IPS-18c (cell line): Measurements from ENCODE around the gene ITPKB.
"Not testable (repeated sequence)": the region's sequence is repeated elsewhere in the genome, so short reads cannot be mapped to it uniquely, and the experiment has no call there.

Source experiments
- H3K4me3 ChIP-seq: 2 replicates; pipeline ENCODE4 v1.7.0; 2013; ENCODE audit warnings: low read depth, mild to moderate bottlenecking, low read length, moderate library complexity; ENCODE audit not compliant: insufficient read depth
- H3K9me3 ChIP-seq: one replicate; pipeline ENCODE4 v1.6.1; 2013; ENCODE audit warnings: mild to moderate bottlenecking, low read length, moderate library complexity; ENCODE audit not compliant: control insufficient read depth, insufficient read depth

ITPKB gene

DNA sequence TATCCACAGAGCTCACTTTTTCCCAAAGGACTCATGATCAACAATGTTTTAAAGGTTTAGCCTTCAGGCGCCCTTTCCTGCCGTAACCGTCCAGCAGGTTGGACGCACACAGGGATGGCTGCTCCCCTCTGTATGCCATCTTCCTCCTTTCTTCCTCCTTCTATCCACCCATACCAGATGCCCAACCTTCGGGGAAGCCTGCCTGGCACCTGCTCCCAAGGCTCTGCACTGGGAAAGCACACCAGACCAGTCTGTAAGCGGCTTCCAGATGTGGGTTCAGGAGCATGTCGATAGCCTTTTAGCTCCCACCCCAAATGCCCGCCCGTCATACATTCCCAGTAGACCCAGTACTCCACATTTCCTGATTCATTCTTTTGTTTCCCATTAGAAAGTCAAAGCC is 137.6 kb downstream of the ITPKB start:
- Histone ChIP-seq H3K9me3 (no peaks in the 10 kb centered on the region), H3K4me3 (no peak overlapping the region)

DNA sequence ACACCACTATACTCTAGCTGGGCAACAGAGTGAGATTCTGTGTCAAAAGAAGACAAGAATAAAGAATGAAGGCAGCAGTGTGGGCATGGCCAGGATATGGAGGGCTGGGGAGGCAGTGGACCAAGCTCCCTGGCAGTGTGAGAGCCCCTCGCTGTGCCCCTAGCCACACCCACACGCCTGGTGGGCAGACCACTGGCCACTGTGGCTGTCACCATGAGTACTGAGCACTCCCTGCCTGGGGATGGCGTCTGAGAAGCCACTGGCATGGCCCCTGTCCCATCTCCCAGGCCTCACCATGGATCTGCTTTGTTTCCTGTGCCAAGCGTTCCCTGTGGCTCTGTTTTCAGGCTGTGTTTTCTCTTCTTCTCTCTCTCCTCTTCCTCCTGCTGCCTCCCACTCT is 138.8 kb downstream of the ITPKB start:
- Histone ChIP-seq H3K4me3 (no peak overlapping the region), H3K9me3 (peaks cover 2% of the 10 kb centered on the region)

DNA sequence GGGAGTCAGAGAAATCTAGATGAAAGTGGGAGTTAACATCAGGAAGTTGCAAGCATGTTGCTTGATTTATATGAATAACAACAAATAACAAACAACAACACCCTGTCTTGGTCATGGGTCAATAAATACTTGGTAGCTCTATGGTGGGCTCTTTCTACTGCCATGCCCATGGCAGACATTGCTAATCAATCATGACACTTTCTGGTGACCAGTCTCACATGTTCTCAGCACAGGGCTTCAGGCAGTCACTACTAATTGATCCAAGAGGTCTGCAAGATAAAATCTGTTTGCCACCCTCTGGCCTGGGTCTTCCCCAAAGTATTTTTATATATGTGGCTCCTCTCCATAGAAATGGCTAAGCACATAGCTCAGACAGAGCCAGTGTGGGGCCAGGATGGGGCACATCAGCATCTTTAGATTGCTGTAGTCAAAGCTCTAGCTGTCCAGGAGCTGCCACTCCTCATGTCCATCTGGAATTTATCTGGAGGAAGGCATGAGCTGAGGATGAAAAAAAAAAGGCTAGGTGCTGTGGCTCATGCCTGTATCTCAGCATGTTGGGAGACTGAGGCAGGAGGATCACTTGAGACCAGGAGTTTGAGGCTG is 139.3 kb downstream of the ITPKB start:
- no peak overlapping the region for H3K4me3 ChIP-seq
- H3K9me3 ChIP-seq, result peaks cover 3% of the 10 kb centered on the region

DNA sequence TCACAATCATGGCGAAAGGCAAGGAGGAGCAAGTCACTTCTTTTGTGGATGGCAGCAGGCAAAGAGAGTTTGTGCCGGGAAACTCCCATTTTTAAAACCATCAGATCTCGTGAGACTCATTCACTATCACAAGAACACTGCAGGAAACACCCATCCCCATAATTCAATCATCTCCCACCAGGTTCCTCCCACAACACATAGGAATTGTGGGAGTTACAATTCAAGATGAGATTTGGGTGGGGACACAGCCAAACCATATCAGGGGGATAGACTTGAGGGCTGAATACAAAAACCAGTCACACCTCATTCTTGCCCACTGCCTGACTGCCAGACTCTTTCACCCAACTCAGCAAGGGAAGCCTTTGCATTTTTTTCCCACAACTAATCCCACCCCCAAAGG is 140.1 kb downstream of the ITPKB start:
- not testable (repeated sequence) for H3K9me3 ChIP-seq, H3K4me3 ChIP-seq

DNA sequence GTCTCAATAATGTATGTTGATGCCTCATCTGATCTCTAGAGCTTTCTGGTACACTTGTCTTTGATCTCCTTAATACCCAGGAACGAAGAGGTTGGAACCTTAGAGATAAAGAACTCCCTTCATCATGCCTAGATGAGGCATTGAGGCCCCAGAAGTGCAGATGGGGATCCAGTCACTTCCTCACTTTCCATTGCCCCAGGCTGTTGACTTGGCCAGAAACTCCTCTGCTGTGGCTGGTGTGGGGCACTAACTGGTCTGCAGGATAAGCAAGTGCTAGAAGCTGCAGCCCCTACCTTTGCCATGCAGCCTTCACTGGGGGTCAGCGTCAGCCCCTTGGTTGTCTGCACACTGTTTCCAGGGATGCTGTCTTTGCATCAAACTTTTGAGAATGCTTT is 140.6 kb downstream of the ITPKB start:
- H3K4me3 ChIP-seq, result no peak overlapping the region
- peaks cover 3% of the 10 kb centered on the region for H3K9me3 ChIP-seq

DNA sequence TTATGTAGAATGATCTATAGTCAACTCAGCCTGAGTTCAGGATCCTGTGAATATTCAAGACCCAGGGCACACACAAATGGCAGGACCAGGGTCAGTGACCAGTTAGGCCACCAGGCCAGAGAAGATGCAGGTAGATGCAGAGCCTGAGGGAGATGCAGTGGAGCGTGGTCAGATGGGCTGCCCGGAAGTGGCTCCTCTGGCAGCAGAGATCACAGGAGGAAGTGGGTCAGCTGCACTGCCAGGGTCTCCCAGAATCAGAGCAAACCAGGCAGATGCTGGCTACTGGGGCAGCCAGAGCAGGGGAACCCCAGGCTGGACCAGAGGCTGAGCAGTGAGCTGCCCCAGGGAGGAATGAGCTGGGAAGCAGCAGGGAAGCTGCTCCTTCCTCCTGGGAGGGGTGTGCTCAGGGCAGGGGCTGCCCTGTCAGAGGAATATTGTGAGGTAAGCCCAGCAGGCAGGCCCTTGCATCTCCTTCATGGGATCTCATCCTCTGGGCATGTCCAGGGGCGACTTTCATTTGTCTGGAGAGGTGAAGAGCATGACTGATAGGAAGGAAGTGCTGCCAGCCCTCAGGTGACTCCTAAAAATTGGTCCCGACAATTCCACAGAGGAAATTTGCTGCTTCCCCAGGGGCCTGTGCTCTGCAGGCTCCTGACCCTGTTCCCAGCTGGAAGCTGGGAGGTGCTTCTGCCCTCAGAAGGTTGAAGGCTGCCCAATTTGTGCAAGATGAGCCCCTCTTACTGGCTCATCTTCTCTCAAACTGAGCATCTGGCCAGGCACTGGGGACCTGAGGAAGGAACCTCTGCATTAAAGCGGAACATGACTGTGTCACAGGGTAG is 141.2 kb downstream of the ITPKB start:
- H3K9me3 ChIP-seq, result peaks cover 3% of the 10 kb centered on the region
- no peak overlapping the region for H3K4me3 ChIP-seq

DNA sequence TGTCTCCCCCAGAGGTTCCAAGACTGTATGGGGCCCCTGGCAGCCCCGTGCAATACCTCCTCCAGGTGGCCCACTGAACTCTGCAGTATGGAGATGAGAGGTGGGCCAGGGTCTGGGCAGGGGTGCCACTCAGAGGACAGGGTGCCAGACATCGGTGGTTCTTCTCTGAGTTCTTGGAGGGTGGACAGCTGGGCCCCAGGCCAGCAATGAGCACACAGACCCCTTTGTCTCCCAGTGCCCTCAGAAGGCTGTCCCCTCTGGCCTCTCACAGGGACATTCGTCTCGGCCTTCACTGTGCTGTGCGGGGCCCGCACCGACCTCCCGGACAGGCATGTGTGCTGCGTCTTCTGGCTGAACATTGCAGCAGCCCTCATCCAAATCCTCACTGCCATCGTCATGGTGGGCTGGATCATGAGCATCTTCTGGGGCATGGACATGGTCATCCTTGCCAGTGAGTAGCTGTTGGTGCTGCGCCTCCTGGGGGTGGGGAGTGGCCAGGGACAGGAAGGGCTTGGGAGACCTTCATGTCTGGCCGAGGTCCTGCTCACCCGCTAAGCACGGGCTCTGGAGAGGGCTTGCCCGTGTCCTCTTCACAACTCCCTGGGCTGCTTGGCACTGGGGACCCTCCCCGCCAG is 142.4 kb downstream of the ITPKB start:
- Histone ChIP-seq H3K9me3 (peaks cover 3% of the 10 kb centered on the region), H3K4me3 (no peak overlapping the region)

DNA sequence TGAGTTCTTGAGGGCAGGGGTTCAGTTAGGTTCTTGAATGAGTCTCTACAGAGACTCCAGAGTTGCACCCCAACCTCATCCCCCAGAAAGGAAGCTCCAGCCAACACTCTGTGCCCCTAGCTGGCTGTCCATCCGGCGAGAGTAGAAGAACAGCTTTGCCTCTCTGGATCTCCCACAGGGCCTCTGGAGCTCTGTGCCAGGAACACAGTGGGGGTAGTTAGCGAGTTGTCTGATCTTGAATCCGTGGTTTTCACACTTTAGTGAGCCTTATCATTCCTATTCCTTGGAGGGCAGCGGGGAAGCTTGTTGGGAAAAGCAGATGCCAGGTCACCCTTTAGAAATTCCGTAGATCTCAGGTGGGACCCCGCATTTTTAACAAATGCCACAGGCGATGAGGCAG is 145.5 kb downstream of the ITPKB start:
- peaks cover 3% of the 10 kb centered on the region for H3K9me3 ChIP-seq
- H3K4me3 ChIP-seq, result no peak overlapping the region

DNA sequence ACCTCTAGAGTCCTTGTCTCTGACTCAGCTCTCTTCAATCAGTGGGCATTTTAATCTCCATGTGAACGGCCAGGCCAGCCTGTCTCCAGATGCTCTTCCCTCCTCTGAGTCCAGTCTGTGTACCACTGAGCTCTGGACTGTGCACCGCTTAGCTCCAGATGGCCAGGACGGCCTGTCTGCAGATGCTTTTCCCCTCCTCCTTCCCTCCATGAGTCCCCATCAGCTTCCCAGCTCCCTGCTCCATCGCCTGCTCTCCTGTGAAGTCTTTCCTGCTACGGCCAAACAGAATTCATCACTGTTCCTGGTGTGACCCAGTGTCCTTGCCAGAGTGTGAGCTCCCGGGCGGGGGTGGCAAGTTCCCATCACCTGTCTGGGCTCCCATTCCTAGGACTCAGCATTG is 148.5 kb downstream of the ITPKB start:
- no peak overlapping the region for H3K4me3 ChIP-seq
- H3K9me3 ChIP-seq, result peaks cover 3% of the 10 kb centered on the region

DNA sequence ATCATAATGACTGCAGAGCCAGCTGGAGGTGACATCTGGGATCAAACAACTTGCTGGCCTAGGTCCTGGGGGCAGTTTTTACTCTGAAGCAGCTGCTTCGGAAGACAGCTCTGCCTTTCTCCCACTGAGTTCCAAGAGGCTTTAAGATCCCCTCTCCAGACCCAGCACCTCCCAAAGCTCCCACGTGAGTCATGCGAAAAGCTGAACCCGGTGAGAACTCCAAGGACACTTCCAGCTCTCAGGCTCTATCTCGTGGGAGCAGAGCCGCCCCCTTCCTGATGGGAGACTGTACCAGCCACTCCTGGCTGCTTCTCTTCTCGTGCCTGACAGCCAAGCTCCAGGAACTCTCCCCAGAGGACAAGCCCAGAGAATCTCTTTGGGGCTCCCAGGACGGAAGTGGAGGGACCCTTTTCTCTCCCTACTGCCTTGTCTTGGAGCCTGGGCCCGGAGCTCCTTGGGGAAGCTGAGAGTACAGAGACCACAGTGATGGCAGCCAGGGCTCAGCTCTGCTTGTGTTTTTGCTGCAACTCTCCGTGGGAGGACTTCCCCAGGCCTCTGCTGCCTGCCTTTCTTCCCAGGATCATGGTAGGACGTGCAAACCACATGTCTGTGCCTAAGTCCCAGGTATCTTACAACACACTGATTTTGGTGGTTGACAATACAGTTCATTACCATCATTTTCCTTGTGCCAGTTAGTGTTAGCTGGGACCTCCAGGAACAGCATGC is 149.9 kb downstream of the ITPKB start:
- Histone ChIP-seq H3K9me3 (no peaks in the 10 kb centered on the region), H3K4me3 (no peak overlapping the region)

DNA sequence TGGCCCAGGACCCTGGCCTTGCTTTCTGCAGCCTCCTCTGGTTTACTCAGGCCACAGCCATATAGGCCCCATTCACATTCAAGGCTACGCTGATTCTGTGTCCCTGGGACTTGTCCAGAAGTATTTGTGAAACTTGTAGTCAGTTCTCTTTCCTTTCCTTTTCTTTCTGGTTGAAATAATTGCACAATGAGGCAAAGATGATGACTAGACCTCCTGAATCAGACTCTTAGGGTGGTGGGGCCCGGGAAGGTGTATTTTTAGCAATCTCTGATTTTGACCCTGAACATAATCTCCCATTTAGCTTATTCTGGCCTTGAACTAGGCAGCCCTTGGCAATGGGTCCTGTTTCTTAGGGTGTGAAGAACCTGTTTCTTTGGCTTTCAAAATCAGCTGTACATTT is 150.6 kb downstream of the ITPKB start:
- no peak overlapping the region for H3K4me3 ChIP-seq
- no peaks in the 10 kb centered on the region for H3K9me3 ChIP-seq

DNA sequence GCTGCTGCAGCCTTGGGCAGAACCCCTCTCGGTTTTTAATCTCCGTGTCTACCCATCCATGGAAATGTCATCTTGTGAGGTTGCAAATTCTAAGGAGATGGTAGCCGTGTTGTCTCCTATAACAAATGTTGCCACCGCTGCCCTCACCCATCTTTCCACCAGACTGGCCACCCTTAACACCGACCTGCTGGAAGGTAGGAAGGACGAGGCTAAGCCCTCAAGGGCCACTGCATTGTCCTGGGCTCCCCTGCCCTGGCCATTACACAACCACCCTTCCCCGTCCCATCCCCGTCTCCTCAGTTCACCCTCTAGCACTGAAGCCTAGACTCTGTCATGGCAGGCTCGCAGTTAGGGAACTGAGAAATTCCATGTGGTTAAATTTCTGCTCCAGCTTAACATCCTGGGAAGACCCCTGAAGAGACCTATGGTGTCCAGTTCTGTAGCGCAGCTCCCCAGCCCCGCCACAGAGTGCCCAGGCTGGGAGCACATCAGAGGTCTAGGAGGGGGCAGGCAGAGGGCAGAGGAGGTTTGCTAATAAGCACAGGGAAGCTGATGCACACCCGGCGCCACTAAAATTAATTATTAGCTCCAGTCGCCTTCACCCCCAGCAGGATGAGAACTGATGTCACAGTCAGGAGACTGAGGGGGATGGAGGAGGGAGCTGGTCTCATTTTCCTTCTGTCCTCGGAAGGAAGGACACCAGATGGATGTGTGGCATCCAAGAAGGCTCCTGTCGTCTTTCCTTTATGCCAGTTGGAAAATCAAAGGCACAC is 152.2 kb downstream of the ITPKB start:
- no peaks in the 10 kb centered on the region for H3K9me3 ChIP-seq
- no peak overlapping the region for H3K4me3 ChIP-seq

DNA sequence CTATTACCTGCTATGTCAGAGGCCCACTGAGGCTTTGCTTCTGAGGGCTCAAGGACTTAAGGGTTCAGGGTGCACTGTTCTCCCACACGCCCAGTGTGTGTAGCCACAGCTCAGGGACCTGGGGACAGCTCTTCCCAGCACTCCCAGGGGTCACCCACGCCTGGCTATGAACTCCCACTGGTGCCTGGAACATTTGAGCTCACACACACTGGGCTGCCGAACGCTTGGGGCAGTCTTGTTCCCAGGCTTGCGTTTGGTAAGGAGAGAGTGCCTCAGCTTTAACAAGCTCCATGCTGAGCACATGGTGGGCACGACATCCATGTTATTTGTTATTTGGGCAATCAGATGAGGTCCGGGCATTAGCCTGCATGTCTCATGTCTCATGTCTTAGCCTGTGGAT is 153.0 kb downstream of the ITPKB start:
- H3K4me3 ChIP-seq, result no peak overlapping the region

DNA sequence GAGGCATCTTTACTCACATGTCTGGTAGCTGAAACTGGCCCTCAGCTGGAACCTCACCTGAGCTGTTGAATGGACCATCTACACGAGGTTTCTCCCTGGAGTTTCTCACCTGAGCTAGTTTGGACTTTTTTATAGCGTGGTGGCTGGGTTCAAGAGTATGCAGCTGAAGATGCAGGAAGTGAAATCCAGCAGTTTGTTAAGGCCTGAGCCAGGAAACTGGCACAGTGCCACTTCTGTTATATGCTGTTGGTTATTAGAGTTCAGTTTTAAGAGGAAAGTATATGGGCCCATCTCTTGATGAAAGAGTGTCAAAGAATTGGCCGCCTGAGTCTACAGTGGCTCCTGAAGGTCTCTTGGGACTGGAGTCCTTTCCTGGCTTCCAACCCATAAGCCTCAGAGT is 154.9 kb downstream of the ITPKB start:
- Histone ChIP-seq H3K9me3 (no peaks in the 10 kb centered on the region), H3K4me3 (no peak overlapping the region)

More for the DNA sequence above, 153.0 kb downstream of the ITPKB start:
- H3K9me3 ChIP-seq, result no peaks in the 10 kb centered on the region

DNA sequence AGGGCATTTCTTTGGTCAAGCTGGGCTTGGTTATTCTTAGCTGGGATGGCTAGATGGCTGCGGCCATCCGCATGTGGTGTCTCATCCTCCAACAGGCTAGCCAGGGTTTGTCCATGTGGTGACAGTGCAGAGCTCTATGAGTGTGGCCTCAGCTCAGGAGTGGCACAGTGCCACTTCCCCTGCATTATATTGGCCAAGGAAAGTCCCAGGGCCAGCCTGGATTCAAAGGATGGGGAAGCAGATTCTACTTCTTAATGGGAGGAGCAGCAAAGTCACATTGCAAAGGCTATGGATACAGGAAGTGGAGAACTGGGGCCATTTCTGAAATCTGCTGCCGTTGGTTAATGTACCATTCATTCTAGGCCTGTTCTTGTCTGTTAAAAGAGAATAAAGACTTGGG is 156.1 kb downstream of the ITPKB start:
- Histone ChIP-seq H3K4me3 (no peak overlapping the region), H3K9me3 (no peaks in the 10 kb centered on the region)
